HG02885 (cell line): Measurements from ENCODE around the gene TGFBR3.
"Not testable (repeated sequence)": the region's sequence is repeated elsewhere in the genome, so short reads cannot be mapped to it uniquely, and the experiment has no call there.

ENCODE experiments used
- ATAC-seq: cut with Tn5 transposase; IDR thresholded peaks from one replicate; pipeline ENCODE4 v1.9.1; 2021; ENCODE audit warnings: mild to moderate bottlenecking; ENCODE audit not compliant: unreplicated experiment, poor library complexity

The TGFBR3 gene

GRCh38 chr1:91852011-91852410, 33.9 kb downstream of the TGFBR3 start:
- not testable (repeated sequence) for ATAC-seq

DNA sequence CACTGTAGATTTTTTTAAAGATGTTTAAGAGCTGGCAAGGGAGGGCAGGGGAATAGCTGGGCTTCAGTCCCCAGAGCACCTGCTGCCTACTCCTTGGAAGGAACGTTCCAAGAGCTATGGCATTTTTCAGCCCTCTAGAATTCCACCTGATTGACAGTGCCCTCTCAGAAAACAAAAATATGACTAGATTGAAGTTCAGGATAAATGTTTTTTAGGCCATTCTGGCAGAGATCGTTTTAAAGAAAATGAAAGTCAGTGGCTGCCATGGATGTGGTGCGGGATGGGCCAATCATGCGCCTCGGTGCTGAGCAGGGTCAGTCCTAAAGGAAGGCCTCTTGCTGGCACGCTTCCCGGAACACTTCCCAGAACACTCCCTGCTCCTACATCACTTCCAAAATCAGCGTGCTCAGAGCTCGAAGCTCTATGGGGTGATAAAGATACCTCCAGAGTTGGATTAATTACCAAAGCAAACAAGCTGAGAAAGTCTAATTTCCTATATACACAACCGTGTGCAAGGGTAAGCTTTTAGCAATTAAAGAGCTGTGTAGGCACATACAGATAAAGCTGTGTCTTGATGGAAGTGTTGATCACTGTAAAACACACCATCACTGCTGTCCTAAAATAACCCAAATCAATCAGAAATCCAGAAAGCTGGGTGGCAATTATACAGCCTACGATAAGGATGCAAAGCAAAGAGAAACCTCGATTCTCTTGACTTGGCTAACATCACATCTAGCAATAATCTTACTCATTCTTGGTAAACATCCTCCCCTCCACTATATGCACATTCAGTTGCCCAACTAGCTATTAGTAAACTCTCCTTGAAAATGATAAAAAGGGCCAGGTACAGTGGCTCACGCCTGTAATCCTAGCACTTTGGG, 34.6 kb downstream of the TGFBR3 start:
- no peak for ATAC-seq

GRCh38 chr1:91850708-91851107, 35.2 kb downstream of the TGFBR3 start:
- no peak for ATAC-seq

DNA sequence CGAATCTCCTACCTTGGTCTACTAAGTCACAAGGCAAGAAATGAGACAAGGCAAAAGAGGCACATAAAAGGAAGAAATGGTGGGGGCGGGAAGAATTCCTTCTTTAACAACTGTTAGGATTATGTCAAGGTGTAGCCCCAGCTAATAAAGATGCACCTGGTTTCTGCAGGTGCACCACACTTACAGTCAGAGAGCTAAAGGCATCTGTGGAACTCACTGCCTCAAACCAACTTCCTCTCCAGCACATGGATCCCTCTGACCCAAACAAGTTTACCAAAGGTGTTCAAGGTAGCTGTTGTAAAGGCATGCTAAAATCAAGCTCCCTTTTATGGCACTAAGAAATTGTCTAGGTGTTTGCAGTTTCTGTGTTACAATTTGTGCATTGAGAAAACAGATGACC, 38.1 kb downstream of the TGFBR3 start:
- ATAC-seq = no peak

DNA sequence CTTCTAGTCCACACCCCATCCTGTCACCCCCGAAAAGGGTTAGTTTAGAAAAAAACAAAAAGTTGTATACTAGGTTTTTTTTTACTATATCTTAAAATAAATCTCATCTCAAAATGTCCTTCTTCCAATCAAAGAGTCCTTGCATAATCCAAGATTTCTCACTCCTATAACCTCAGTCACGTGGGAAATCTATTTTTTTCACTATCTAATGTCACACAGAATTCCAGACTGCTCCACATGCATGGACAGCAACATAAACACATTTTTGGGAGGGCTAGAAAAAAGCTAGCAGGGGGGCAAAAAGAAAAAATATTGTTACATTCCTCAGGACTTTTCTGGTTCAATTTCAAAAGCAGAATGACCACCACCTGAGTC, 39.3 kb downstream of the TGFBR3 start:
- ATAC-seq = no peak

GRCh38 chr1:91846007-91846638, 39.8 kb downstream of the TGFBR3 start:
- ATAC-seq = no peak

GRCh38 chr1:91844862-91845528, 41.0 kb downstream of the TGFBR3 start:
- no peak for ATAC-seq

- ATAC-seq = no peak
Observed at GRCh38 chr1:91843843-91844242, 42.1 kb downstream of the TGFBR3 start.

DNA sequence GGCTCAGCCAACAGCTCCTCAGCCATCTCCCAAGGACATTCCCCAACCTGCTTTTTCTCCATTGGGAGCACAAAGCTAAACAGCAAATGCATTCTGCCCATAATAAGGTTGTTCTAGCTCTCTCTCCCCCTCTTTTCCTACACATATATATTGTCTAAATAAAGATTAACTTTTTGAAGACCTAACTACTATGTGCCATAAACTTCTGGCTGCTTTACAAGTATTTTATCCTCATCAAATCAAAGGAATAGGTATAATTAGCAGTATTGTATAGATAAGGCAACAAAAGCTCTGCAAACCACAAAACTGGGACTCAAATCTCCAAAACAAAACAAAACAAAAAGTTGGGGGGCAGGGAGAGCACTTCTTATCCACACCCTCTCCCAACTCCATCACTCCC, 43.4 kb downstream of the TGFBR3 start:
- no peak for ATAC-seq

- ATAC-seq = no peak
Observed at GRCh38 chr1:91842056-91842455, 43.9 kb downstream of the TGFBR3 start.

DNA sequence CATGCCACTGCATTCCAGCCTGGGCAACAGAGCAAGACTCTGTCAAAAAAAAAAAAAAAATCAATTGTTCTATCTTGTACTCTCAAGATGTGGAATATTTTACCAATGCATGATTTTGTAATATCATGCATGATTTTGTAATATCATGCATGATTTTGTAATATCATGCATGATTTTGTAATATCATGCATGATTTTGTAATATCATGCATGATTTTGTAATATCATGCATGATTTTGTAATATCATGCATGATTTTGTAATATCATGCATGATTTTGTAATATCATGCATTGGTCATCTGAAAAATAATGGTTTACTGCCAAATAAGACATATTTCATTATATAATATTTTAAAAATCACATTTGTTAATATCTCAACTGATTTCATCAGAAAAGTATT, 45.7 kb downstream of the TGFBR3 start:
- not testable (repeated sequence) for ATAC-seq

DNA sequence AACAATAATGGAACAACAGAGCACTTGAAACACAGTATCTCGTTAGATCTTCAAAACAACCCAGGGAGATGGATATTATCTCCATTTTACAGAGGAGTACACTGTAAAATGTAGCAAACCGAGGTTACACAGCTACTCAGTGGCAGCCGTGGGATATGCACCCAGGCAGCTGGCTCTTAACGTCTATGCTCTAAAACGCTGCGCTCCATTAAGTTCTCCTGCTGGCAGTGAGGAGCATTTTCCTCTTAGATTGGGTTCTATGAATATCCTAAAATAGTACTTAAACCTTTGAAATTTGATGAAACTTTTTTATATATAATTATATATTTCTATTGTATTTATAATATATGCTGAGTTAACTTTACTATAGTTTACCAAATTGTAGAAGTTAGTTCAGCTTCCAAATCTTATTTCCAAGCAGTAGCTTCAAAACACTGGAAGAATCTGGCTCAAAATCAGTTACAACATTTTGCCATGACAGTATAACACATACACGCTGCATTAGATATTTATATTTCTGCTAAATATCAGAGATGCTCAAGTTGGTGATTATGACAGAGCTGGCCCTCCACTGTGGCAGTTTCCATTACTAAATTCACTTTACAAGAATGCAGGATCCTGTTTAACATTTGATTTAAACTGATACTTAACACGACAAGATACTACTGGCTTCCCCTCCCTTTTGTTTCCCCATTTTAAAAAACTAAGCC, 49.5 kb downstream of the TGFBR3 start:
- no peak for ATAC-seq

GRCh38 chr1:91835087-91835521, 50.8 kb downstream of the TGFBR3 start:
- no peak for ATAC-seq

DNA sequence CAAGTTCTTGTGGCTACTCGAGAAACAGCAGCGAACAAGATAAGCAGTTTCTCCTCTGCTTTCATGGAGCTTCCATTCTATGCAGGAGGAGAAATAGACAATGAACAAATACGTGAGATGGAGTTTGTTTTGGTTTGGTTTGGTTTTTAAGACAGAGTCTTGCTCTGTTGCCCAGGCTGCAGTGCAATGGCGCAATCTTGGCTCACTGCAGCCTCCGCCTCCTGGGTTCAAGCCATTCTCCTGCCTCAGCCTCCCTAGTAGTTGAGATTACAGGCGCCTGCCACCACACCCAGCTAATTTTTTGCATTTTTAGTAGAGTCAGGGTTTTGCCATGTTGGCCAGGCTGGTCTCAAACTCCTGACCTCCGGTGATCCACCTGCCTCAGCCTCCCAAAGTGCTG, 51.4 kb downstream of the TGFBR3 start:
- ATAC-seq = not testable (repeated sequence)

DNA sequence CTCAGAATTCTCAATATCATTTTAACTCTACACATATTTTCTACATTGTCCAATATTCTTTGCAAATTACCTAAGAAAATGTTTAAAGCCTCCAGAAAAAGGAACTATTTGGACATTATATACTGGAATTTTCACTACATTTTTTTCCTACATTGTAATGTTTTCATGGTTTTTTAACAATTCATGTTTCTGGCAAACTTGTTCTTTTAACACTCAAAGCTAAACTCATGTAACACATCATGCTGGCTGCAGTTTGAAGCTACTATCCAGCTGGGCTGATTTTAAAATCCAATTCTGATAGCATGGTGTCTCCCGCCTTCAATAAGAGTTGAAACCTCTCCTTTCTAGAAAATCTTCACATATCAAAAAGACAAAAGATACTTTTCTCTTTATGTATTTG, 52.0 kb downstream of the TGFBR3 start:
- ATAC-seq = no peak

GRCh38 chr1:91831132-91831930, 54.6 kb downstream of the TGFBR3 start:
- no peak for ATAC-seq

DNA sequence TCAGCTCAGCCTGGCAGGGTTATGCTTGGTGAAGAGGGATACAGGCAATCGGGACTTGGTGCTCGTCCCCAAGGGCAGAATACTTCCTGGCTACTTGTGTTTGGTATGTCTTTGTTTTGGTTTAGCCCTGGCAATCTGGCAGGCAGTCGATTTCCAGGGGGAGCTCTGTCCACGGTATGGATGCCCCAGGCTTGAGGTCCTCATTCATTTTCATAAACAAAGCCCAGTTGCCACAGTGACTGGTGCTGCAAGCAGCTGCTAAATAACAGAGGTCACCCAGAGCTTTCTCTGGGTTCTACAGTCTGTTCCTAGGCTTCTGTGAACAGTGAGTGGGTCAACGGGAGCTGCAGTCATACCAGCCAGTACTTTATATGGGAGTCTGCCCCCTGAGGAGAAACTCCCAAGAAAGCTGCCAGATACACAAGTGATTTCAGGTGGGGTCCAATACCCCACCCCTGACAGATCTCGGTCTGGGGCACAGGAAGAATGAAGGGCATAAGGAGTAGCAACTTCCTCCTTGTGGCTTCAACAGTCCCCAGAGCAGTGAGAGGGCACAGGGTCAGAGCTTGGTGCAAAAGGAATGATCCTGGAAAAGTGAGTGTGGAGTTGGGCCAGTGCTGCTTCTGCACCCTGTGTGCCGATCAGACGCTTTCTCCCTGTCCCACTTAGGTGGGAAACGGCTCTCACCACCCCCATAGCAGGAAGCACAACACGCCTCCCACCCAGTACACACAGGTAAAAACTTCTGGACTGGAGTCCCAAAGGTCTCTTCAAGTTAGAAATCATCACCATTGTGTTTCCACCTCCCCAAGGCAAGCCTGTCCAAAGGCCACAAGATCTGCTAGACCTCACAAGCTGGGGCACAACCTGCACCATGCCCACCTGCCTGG, 55.5 kb downstream of the TGFBR3 start:
- no peak for ATAC-seq

DNA sequence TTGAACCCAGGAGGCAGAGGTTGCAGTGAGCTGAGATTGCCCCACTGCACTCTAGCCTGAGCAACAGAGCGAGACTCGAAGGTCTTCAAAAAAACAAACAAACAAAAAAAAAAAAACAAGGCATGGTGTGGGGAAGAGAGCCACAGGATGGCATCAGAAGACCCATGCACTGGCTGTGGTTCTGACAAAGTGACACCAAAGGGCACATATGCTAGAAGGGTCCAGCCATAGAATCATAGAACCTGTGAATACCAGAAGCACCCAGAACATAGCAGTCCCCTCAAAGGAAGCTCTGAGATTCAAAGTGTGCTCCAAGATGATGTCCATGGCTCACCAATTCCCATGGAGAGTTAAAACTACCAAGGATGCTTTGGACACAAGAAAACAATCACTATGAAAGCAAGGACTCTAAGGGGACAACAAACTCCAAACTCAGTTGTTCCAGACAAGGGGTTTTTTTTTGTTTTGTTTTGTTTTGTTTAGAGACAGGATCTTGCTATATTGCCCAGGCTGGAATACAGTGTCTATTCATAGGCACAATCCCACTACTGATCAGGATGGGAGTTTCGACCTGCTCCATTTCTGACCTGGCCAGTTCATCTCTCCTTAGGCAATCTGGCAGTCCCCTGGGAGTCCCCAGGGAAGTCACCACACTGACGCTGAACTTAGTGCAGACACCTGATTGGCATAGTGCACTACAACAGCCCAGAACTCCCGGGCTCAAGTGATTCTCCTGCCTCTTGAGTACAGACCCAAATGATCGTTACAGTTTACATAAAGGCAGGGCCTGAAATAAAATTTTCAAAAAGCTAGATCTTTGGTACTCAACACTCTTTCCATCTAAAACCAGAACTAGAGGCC, 56.4 kb downstream of the TGFBR3 start:
- ATAC-seq = no peak
